Medulla oblongata (tissue), 1 donor: Measurements from ENCODE around the gene STARD9.
"Not testable (repeated sequence)": the region's sequence is repeated elsewhere in the genome, so short reads cannot be mapped to it uniquely, and the experiment has no call there.

Source experiments
- DNase-seq: peaks from one replicate; pipeline ENCODE4 v3.0.0-alpha.2; 2015; ENCODE audit errors: extremely low spot score

The STARD9 gene

GRCh38 chr15:42728972-42729371 lies 153.6 kb downstream of the STARD9 start:
- DNase-seq = no peak

DNA sequence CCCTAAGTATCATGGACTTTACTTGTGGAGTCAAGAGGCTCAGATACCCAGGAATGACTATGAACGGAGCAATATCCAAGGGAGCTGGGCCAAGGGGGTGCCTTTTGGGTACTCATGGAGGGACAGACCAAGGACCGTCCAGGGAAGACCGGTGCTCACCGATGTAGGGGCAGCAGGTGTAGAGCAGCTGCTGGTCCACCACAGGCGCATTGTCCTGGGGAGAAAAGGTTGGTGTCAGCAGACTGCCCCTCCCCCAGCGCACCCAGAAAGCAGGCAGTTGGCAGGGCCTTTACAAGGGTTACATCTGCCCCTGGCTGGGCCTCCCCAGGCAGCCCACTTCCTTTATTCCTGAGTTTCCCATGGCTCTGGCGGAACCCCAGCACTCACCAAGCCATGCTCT lies 154.0 kb downstream of the STARD9 start:
- no peak for DNase-seq

GRCh38 chr15:42730135-42730534 lies 154.7 kb downstream of the STARD9 start:
- no peak for DNase-seq

DNA sequence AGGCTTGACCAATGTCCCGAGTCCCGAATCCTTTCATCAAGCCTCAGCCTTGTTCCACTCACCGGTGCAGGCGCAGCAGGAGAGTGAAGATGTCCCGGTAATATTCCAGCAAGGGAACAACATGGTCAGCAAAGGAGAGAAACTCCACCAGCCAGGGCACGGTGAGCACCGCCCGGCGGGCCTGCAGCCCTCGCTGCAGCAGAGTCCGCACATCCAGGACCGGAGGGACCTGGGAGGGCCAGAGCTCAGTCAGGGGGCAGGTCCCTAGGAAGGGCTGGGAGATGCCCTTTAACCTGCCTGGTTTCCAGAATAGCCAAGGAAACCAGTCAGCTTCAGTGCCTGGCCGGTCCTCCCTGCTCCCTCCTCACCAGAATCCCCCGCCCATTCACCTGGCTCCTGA lies 155.1 kb downstream of the STARD9 start:
- DNase-seq = no peak

GRCh38 chr15:42731461-42731860 lies 156.1 kb downstream of the STARD9 start:
- no peak for DNase-seq

DNA sequence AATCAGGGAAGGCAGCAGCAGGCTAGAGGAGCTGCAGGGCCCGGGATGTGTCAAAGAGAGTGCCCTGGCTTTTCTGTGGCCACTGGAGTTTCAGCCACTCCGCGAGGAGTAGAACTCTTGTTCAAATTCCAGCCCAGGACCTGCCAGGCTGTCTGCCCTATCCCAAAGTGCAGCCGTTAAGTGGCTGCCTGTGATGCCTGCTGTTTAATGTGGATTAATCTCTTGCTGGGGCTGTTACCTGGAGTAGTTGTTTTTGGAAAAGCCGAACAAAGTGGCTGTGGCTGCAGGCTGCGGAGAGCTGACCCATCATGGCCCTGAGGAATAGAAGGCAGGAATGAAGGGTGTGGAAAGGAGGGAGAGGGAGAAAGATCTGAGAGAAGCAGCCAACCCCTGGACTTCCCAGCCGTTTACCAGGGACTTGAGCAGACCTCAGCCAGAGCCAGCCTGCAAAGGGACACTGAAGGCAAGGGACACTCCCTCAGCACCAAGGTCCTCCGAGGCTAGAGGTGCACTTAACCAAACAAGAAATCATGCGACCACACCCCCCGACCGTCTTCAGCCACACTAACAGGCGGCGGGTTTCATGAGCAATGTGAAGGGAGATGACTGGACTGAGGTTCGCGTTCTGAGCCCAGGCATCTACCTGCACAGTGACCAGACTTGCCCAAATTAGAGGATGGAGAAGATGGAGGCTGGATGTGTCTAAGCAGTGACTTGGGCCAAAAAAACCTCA lies 156.9 kb downstream of the STARD9 start:
- DNase-seq = no peak

DNA sequence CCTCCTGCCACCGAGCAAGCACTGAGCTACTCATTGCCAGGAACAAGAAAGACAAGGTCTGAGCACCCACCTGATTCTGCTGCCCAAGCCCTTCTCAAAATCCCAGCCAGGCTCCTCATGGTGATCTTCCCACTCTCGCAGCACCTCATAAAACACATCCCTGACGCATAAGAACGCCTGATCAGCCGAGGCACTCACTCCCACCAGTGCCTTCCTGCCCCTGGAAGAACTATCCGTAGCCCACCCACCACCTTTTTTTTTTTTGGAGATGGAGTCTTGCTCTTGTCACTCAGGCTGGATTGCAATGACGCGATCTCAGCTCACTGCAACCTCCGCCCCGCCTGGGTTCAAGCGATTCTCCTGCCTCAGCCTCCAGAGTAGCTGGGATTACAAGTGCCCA lies 157.6 kb downstream of the STARD9 start:
- DNase-seq = no peak

- no peak for DNase-seq
Measured at GRCh38 chr15:42734076-42734672, 158.8 kb downstream of the STARD9 start.

DNA sequence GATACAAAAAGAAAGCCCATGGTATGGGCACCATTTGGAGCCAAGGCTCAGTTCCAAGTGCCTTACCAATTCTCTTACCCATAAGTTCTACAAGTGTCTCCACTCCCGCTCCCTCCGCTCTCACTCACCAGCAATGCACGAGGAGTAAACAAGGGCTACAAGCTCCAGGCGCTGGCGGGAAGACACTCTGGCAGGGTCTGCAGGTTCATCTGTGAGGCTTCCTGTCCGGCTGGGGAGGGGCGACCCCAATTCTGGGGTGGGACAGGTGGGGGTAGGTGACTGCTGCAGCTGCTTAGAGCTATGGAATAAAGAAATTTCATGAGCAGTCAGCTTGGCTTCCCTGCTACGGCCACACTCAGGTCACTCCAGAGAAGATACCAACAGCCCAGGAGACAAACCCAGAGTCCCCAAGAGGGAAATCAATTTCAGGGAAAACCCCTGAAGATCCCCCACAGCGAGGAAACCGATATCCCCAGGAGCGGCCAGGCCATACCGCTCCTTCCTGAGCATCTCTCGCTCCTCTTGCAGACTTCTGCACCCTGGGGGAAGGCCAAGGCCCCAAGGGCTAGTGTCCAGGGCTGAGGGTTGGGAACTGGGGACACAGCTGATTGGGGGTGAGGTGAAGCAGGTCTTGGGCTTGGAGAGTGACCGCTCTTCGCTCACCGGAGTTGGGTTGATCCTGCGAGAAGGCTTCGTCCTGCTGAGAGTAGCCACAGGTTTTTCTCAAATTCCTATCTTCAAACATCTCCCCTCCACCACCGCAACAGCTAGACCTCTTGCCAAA lies 160.2 kb downstream of the STARD9 start:
- DNase-seq = no peak

DNA sequence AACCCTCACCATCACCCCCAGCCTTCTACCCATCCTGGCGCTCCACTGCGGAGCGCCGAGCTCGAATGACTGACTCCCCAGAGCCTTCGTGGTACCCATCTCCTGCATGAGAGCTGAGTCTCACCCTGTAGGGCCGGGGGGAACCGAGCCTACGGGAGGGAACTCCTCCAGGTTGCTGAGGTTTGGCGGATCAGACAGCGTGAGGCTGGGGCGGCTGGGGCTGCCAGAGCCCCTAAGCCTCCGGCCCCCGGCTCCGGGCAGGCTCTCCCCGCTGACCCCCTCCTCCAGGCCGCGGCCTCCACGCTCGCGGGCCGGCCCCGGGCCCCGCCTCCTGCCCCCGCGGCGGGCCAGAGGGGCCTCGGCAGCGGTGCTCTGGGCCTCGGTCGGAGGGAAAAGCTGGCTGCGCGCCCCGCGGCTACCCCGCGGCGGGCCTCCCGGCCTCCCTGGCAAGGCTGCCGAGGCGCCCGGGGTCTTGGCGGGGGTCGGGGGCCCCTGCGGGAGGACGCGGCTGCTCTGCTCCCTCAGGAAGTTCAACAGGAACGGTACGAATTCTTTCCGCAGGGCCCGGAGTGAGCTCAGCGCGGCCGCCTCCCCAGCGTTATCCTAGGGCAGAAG lies 160.9 kb downstream of the STARD9 start:
- DNase-seq = no peak

GRCh38 chr15:42736793-42737528 lies 161.6 kb downstream of the STARD9 start, which contains the start of gene CDAN1:
TSS of gene CDAN1 (minus strand) at chr15:42737128. CDS start at chr15:42737102, 26 bp downstream.
- peak; percentile 82 for DNase-seq

- DNase-seq = no peak
Measured at GRCh38 chr15:42737529-42738328, 162.3 kb downstream of the STARD9 start.

- DNase-seq = no peak
Measured at GRCh38 chr15:42741710-42742109, 166.3 kb downstream of the STARD9 start.

DNA sequence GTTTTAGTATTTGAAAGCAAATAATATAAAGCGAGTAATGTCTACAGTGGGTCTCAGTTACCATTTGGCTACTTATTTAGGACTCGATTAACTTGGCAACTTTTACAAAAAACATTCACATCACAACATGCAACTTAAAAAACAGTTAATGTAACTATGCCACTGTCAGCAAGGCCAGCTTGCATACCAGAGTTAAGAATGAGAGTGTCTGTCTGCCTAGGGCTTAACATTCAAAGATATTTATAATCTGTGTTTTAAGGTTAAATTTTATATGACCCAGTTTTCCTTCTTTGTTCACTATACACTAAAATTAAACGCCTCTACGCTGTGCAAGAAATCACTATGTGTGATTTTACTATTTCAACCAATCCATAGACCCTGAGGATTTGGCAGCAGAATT lies 166.7 kb downstream of the STARD9 start:
- DNase-seq = no peak

GRCh38 chr15:42744195-42744594 lies 168.8 kb downstream of the STARD9 start:
- no peak for DNase-seq

GRCh38 chr15:42749266-42749665 lies 173.9 kb downstream of the STARD9 start:
- no peak for DNase-seq

DNA sequence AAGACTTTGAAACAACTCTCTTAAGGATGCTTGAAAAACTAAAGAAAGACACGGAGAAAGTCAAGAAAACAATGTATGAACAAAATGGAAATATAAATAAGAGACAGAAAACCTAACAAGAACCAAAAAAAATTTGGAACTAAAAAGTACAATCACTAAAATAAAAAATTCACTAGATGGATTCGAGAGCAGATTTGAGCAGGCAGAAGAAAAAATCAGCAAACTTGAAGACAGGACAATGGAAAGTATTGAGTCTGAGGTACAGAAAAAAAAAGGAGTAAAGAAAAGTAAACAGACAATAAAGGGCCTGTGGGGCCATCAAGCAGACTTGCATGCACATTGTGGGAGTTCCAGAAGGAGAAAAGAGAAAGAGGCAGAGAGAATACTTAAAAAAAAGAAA lies 174.9 kb downstream of the STARD9 start:
- no peak for DNase-seq

- DNase-seq = no peak
Measured at GRCh38 chr15:42759093-42759492, 183.7 kb downstream of the STARD9 start.

DNA sequence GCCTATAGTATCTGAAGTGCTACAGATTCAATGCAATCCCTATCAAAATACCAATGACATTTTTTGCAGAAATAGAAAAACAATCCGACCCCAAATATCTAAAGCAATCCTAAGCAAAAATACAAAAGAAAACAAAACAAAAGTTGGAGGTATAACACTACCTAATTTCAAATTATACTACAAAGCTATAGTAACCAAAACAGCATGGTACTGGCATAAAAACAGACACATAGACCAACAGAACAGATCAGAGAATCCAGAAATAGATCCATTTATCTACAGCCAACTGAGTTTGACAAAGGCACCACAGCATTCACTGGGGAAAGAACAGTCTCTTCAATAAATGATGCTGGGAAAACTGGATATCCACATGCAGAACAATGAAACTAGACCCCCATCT lies 185.4 kb downstream of the STARD9 start:
- no peak for DNase-seq

GRCh38 chr15:42761813-42762212 lies 186.4 kb downstream of the STARD9 start:
- not testable (repeated sequence) for DNase-seq
